GM20000 (cell line): Measurements from ENCODE around the gene RUNDC1.
A peak's percentile ranks its signal among the peaks of the same experiment; 100 is the strongest.

Experiments
- DNase-seq: peaks from one replicate; pipeline ENCODE4 v3.0.0; 2012; ENCODE audit warnings: low spot score
- CTCF ChIP-seq: IDR thresholded peaks from 2 replicates; pipeline ENCODE4 v1.5.1; 2012; ENCODE audit warnings: mild to moderate bottlenecking, control low read depth; ENCODE audit errors: extremely low read depth, missing control alignments

RUNDC1 gene

GRCh38 chr17:43021741-43022512, 41.6 kb downstream of the RUNDC1 start, which contains the start of gene VAT1:
TSS of gene VAT1 (minus strand) at chr17:43022385. CDS start at chr17:43022322, 63 bp downstream.
- DNase-seq = peak; percentile 86
- TF ChIP-seq CTCF = no peak

- peak; percentile 50 for TF ChIP-seq CTCF
- DNase-seq = peak; percentile 94
Observed at GRCh38 chr17:43024407-43025289, 44.3 kb downstream of the RUNDC1 start, which contains the start of gene RND2. TSS of gene RND2 (plus strand) at chr17:43025231. CDS start at chr17:43025348, 117 bp downstream.

- no peak for TF ChIP-seq CTCF
- DNase-seq = no peak
Observed at GRCh38 chr17:43025290-43025657, 44.9 kb downstream of the RUNDC1 start.

GRCh38 chr17:43025766-43026537, 45.6 kb downstream of the RUNDC1 start:
- no peak for TF ChIP-seq CTCF
- no peak for DNase-seq

GRCh38 chr17:43026595-43026994, 46.2 kb downstream of the RUNDC1 start:
- no peak for TF ChIP-seq CTCF
- DNase-seq = no peak

GRCh38 chr17:43027091-43028032, 47.0 kb downstream of the RUNDC1 start:
- TF ChIP-seq CTCF = no peak
- no peak for DNase-seq
